PC-3 (cell line): ENCODE measurements around the gene RAPGEF4. TPM values are rescaled to one million over a fixed set of nuclear protein-coding genes. Genes with fewer than 3 reads are reported as not detected.

Experiments
- ATAC-seq: fragments of 200-7000 bp; cut with Tn5 transposase; 2 replicates; pipeline ENCODE4 v1.9.1; 2020; ENCODE audit warnings: mild to moderate bottlenecking, moderate library complexity
- BruUV-seq: library from RNA; stranded (reverse); fragments of 400-500 nt; replicated peaks from 2 replicates; lab custom pipeline; 2021; lab: Mats Ljungman, UMichigan
- CTCF ChIA-PET: fragments of 300-600 bp; sonication (Branson Sonifier 250); formaldehyde crosslinking; loops from one replicate; lab custom pipeline; 2022; ENCODE audit warnings: antibody characterized with exemption; lab: Charles Lee
- POLR2A ChIA-PET: fragments of 300-600 bp; sonication (Branson Sonifier 250); formaldehyde crosslinking; loops from one replicate; lab custom pipeline; 2022; ENCODE audit warnings: antibody characterized with exemption; ENCODE audit not compliant: unreplicated experiment; lab: Charles Lee
- DNase-seq: peaks from one replicate; pipeline ENCODE4 v3.0.0-alpha.2; 2015
- H2AFZ ChIP-seq: fragments of 300-600 bp; sonication (generic); 2 replicates; pipeline ENCODE4 v1.6.0; 2016; ENCODE audit warnings: antibody characterized with exemption, low read length
- H3F3A ChIP-seq: fragments of 300-600 bp; sonication (generic); one replicate; pipeline ENCODE4 v1.6.0; 2017; ENCODE audit warnings: antibody characterized with exemption, low read length, control low read depth, mild to moderate bottlenecking; ENCODE audit not compliant: unreplicated experiment
- H3K27ac ChIP-seq: fragments of 300-600 bp; sonication (generic); 2 replicates; pipeline ENCODE4 v1.5.1; 2016; ENCODE audit warnings: mild to moderate bottlenecking, low read length
- H3K27me3 ChIP-seq: fragments of 300-600 bp; sonication (generic); 2 replicates; pipeline ENCODE4 v1.6.1; 2016; ENCODE audit warnings: low read length, mixed read lengths
- H3K36me3 ChIP-seq: fragments of 300-600 bp; sonication (generic); 2 replicates; pipeline ENCODE4 v1.6.1; 2016; ENCODE audit warnings: low read depth, mixed run types, low read length, mixed read lengths
- H3K4me1 ChIP-seq: fragments of 300-600 bp; sonication (generic); 2 replicates; pipeline ENCODE4 v1.5.1; 2016; ENCODE audit warnings: low read length; ENCODE audit not compliant: insufficient read depth
- H3K4me2 ChIP-seq: fragments of 300-600 bp; sonication (generic); 2 replicates; pipeline ENCODE4 v1.6.0; 2016; ENCODE audit warnings: low read length
- H3K4me3 ChIP-seq: fragments of 300-600 bp; sonication (generic); 2 replicates; pipeline ENCODE4 v1.5.1; 2016; ENCODE audit warnings: mild to moderate bottlenecking, low read length, mixed read lengths
- H3K79me2 ChIP-seq: fragments of 300-600 bp; sonication (generic); 2 replicates; pipeline ENCODE4 v1.6.1; 2017; ENCODE audit warnings: low read length, mixed read lengths
- H3K9ac ChIP-seq: fragments of 300-600 bp; sonication (generic); 2 replicates; pipeline ENCODE4 v1.6.0; 2016; ENCODE audit warnings: mild to moderate bottlenecking, low read length
- H3K9me2 ChIP-seq: fragments of 300-600 bp; sonication (generic); replicated peaks from 2 replicates; pipeline ENCODE4 v1.6.1; 2016; ENCODE audit warnings: mixed run types, low read length, mixed read lengths
- H3K9me3 ChIP-seq: fragments of 300-600 bp; sonication (generic); 2 replicates; pipeline ENCODE4 v1.6.1; 2016; ENCODE audit warnings: low read length, mixed read lengths
- H4K20me1 ChIP-seq: fragments of 300-600 bp; sonication (generic); 2 replicates; pipeline ENCODE4 v1.6.1; 2016; ENCODE audit warnings: low read length, mixed read lengths
- CTCF ChIP-seq: fragments of 300-600 bp; sonication (generic); conservative IDR thresholded peaks from 2 replicates; pipeline ENCODE4 v1.5.1; 2017; ENCODE audit warnings: antibody characterized with exemption, low read depth, mild to moderate bottlenecking, low read length
- EZH2 ChIP-seq: fragments of 300-600 bp; sonication (generic); IDR thresholded peaks from one replicate; pipeline ENCODE4 v1.6.1; 2017; ENCODE audit warnings: antibody characterized with exemption, mild to moderate bottlenecking, low read length; ENCODE audit not compliant: unreplicated experiment
- EZH2phosphoT487 ChIP-seq: fragments of 300-600 bp; sonication (generic); IDR thresholded peaks from 2 replicates; pipeline ENCODE4 v1.6.1; 2018; ENCODE audit warnings: mild to moderate bottlenecking, antibody characterized with exemption, low read length, borderline replicate concordance
- intact Hi-C: fragments of 100-400 bp; cut with micrococcal nuclease; formaldehyde crosslinking; loops from 2 replicates; pipeline ENCODE4 v1.9.0; 2023
- total RNA-seq: library from RNA; depleted of rRNA; stranded (reverse); fragments of >200 nt; gene quantifications from 2 replicates; pipeline ENCODE4 v1.2.3, GENCODE V29; 2014

RAPGEF4 gene
- total RNA-seq, 1 experiment from 2014 or later, result 0.87 TPM

GRCh38 chr2:172749388-172749787 lies 13.7 kb downstream of the RAPGEF4 start:
- H3K27ac ChIP-seq, result no peak overlapping the region
- no peak overlapping the region for H3K4me2 ChIP-seq
- H3K4me3 ChIP-seq, result no peak overlapping the region
- no peaks in the 10 kb centered on the region for H3K79me2 ChIP-seq
- no peak for ATAC-seq
- H3F3A ChIP-seq, result no peaks in the 10 kb centered on the region
- TF ChIP-seq EZH2phosphoT487 (no peak), EZH2 (no peak), CTCF (no peak)
- H2AFZ ChIP-seq, result no peak overlapping the region
- CTCF ChIA-PET, result no interaction called here
- BruUV-seq, result no TSS peak
- H4K20me1 ChIP-seq, result no peaks in the 10 kb centered on the region
- H3K36me3 ChIP-seq, result no peaks in the 10 kb centered on the region
- H3K4me1 ChIP-seq, result no peaks in the 10 kb centered on the region
- no peaks in the 10 kb centered on the region for H3K9me2 ChIP-seq
- no peak for DNase-seq
- POLR2A ChIA-PET, result no interaction called here
- H3K9me3 ChIP-seq, result no peaks in the 10 kb centered on the region
- intact Hi-C loops, result no loop called here
- H3K27me3 ChIP-seq, result no peaks in the 10 kb centered on the region
- no peak overlapping the region for H3K9ac ChIP-seq

- H4K20me1 ChIP-seq, result no peaks in the 10 kb centered on the region
- DNase-seq (no peak), ATAC-seq (no peak)
- H3K4me3 ChIP-seq, result no peak overlapping the region
- no TSS peak for BruUV-seq
- ChIA-PET POLR2A (no interaction called here), CTCF (no interaction called here)
- no peak overlapping the region for H3K4me2 ChIP-seq
- intact Hi-C loops, result no loop called here
- H2AFZ ChIP-seq, result no peak overlapping the region
- H3K9ac ChIP-seq, result no peak overlapping the region
- H3K4me1 ChIP-seq, result no peaks in the 10 kb centered on the region
- no peaks in the 10 kb centered on the region for H3K79me2 ChIP-seq
- no peaks in the 10 kb centered on the region for H3K9me3 ChIP-seq
- H3K9me2 ChIP-seq, result no peaks in the 10 kb centered on the region
- no peaks in the 10 kb centered on the region for H3K27me3 ChIP-seq
- TF ChIP-seq CTCF (no peak), EZH2 (no peak), EZH2phosphoT487 (no peak)
- H3F3A ChIP-seq, result no peaks in the 10 kb centered on the region
- H3K36me3 ChIP-seq, result no peaks in the 10 kb centered on the region
- no peak overlapping the region for H3K27ac ChIP-seq
Observed at GRCh38 chr2:172751564-172751963, 15.9 kb downstream of the RAPGEF4 start.

GRCh38 chr2:172753610-172754009 lies 18.0 kb downstream of the RAPGEF4 start:
- Histone ChIP-seq H3K27ac (no peak overlapping the region), H3K4me1 (no peaks in the 10 kb centered on the region), H3F3A (no peaks in the 10 kb centered on the region), H3K4me2 (no peak overlapping the region), H3K4me3 (no peak overlapping the region), H2AFZ (no peak overlapping the region), H3K36me3 (no peaks in the 10 kb centered on the region), H3K79me2 (no peaks in the 10 kb centered on the region), H4K20me1 (no peaks in the 10 kb centered on the region), H3K9me2 (no peaks in the 10 kb centered on the region), H3K9me3 (no peaks in the 10 kb centered on the region), H3K27me3 (no peaks in the 10 kb centered on the region), H3K9ac (no peak overlapping the region)
- CTCF ChIA-PET, result no interaction called here
- DNase-seq (no peak), ATAC-seq (no peak)
- intact Hi-C loops, result no loop called here
- no TSS peak for BruUV-seq
- TF ChIP-seq CTCF (no peak), EZH2phosphoT487 (no peak), EZH2 (no peak)
- POLR2A ChIA-PET, result interaction anchor here (0.6 kb wide), 1 partner anchor 1495 kb away, joined by 3 read pairs; no protein-coding TSS in a partner anchor
